GM18858 (cell line): ENCODE results near the gene LRRC59.

Experiments
- ATAC-seq: cut with Tn5 transposase; IDR thresholded peaks from one replicate; pipeline ENCODE4 v1.9.1; 2021; ENCODE audit not compliant: unreplicated experiment

Gene LRRC59

DNA sequence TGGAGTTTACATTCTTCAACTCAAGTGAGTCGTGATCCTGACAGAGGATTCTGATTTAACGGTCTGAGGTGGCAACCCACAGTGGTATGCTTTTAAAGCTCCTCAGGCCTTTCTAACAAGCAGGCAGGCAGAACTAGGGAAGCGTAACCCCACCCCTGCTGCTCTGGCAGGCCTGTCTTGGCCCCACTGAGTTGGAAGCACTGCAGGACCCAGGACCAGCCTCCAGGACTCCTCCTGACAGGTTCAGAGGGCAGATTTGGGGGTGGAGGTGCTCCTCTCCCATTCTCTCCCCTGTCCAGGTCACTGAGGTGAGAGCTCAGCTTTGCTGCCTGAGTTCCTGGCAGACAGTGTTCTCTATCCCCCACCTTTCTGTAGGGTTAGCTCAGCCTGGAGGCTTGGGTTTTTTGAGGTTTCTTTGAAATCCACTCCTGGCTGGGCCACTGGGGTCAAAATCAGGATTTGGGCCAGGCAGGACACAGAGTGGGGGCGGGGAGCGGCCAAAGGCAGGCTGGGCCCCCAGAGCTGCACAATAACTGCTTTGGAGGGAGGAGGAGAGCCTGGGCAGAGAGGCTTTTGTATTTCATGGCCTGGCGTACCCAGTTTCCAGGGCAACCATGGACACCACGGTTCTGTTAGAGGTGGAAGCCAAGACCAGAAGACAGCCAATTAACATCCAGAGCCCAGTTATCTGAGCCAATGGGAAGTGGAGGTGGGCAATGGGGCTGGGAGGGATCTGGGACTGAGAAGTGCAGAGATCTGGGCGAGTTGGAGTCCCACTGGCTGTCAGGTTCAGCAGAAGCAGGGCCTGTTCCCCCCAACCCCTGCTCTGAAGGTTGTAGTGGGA is 33.9 kb downstream of the LRRC59 start:
- no peak for ATAC-seq

DNA sequence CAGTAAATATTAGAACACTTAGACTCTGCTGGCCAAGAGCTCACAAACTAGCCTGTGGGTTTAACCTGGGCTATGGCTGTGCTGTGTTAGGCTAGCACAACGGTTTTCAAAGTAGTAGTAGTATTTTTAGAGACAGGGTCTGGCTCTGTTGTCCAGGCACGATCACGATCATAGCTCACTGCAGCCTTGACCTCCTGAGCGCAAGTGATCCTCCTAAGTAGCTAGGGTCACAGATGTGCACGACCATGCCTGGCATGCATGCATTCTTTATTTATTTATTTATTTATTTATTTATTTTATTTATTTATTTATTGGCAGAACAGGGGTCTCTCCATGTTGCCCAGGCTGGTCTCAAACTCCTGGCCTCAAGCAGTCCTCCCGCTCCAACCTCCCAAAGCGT is 34.7 kb downstream of the LRRC59 start:
- no peak for ATAC-seq

DNA sequence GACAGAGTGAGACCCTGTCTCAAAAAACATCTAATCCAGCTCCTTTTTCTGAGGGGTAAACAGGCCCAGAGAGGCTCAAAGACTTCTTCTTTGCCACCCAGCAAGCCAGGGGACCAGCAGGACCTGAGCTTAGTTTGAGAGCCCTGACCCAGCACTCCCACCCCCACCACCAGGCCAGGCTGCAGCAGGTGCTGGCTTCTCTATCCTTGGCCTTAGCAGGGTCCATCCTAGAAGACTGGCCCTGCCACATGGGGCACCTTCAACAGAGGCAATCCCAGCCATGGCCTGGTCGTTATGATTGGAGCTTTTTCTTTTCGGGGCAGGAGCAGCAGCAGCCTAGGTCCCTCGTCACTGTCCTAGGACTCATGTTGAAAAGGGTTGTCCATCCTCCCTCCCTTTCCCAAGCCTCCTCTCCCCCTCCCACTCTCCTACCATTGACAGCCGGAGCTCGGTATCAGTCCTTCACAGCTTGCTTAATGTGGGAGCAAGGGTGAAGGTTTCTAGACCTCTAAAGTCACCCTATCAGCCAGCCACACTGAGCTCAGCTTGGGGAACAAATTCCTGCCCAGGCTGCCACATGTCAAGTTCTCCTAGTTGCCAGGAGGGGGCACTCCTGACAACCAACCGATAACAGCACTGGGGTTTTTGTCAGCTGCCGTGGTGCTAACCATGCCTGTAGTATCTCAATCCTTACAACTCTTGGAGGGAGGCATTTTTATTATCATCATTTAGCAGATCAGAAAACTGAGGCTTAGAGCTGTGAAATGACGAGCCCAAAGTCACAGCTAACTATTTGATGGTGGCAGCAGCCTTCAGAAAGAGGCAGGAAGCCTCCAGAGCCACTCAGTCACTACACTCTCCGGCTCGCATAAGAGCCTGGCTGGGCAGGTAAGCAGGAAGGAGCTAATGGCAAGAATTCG is 35.5 kb downstream of the LRRC59 start:
- no peak for ATAC-seq

DNA sequence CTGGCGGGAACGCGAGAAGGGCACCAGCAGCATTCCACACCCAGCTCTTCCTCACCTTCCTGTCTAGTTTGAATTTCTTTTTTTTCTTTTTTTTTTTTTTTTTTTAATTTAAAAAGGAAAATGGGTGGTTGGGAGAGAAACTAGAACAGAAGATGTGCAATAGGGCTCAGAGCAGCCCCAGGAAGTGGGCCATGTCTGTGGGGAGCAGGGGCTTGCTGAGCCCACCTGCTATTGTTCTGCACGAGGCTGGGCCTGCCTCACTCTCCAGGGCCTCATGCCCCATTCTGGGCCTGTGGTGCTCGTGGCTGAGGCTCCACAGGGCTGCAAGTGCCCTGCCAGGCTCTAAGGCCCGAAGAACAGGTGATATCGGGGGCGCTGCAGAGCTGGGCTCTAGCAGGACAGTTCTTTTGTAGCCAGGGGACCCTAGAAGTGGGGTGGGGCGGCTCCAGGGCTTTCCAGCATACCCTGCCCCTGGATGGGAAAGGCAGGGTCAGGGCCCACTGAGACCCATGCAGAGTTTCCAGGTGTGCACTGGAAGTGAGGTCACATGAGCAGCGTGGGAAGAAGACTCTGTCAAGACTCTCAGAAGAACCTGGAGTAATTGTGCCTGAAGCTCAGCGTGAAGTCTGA is 36.7 kb downstream of the LRRC59 start:
- ATAC-seq = no peak

DNA sequence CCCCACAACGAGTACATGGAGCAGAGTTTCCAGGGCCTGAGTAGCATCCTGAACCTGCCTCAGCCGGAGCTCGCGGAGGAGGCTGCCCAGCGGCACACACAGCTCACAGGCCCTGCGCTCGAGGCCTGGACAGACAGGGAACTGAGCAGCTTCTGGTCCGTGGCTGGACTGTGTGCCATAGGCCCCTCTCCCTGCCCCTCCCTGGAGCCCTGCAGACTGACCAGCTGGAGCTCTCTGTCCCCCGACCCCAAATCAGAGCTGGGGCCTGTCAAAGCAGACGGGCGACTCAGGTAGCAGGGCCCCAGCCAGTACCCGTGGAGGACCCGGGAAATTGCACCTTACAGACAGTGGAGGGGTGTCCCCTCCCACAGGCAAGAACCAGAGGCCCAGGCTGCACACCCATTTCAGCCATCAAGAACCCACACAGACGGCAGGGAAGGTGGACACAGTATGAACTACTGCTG is 37.3 kb downstream of the LRRC59 start:
- no peak for ATAC-seq

DNA sequence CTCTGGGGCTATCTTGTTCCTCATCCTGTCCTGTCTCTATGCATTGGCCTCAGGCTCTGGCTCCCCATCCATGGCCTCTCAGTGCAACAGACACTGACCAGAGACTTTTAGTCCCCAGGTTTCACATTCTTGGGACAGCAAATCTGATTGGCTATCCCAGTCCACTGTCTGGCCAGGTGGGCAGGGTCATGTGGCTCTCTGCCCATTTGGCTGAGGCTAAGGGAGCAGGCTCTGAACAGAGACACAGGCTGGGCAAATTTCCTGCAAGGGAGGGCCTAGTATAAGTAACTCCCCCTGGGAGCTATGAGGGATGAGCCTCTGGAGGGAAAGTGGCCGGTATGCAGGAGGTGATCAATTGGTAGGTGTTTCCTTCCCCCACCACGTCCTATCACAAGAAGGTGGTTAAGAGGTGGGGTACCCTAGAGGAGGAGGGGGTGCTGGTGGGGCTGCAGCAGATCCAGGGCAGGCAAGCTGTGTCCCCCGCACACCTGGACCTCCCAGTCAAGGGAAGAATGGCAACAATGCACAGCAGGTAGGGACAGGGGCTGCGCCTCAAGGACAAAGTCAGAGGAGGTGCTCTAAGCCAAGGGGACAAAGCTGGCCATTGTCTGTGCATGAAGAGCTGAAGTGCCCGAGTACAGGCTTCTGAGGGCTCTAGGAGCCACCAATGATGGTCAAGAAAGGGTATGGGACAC is 38.2 kb downstream of the LRRC59 start:
- no peak for ATAC-seq

DNA sequence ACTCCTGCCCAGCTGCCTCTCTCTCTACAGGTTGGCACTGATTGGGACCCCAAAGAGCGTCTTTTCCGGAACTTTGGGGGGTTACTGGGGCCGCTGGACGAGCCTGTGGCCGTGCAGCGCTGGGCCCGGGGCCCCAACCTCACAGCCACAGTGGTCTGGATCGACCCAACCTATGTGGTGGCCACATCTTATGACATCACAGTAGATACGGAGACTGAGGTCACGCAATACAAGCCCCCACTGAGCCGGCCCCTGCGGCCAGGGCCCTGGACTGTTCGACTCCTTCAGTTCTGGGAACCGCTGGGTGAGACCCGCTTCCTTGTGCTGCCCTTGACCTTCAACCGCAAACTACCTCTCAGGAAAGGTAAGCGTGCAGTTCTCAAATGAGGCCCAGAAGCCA is 39.1 kb downstream of the LRRC59 start:
- no peak for ATAC-seq

DNA sequence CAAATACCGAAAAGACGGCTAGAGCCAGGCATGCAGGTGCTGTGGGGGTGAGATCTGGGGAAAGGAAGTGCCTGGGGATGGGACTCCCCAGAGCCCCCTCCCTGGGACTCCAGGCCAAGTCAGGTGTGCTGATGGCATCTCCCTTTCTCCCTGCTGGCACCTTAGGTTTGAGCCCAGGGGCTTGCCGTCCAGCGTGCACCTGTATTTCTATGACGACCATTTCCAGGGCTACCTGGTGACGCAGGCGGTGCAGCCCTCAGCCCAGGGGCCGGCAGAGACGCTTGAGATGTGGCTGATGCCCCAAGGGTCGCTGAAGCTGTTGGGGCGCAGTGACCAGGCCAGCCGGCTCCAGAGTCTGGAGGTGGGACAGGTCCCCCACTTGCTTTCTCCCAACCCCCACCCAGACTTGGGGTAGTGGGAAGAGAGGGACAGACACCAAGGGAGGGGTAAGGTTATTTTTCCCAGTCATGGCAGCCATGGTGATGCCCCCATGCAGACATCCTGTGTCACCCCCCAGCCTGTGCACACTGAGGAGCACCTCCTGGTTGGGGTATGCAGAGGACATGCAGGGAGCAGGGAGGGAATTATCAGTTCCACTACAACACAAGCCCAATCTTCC is 40.3 kb downstream of the LRRC59 start:
- no peak for ATAC-seq

DNA sequence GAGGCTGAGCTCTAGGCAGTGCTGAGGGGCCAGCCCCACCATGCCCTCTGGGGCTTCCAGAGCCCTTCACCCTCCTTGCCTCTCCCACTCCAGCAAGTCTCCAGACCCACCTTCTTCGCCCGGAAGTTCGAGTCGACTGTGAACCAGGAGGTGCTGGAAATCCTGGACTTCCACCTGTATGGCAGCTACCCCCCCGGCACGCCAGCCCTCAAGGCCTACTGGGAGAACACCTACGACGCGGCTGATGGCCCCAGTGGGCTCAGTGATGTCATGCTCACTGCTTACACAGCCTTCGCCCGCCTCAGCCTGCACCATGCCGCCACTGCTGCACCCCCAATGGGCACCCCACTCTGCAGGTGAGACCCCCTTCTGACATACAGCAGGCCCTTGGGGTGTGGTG is 40.9 kb downstream of the LRRC59 start:
- ATAC-seq = no peak

DNA sequence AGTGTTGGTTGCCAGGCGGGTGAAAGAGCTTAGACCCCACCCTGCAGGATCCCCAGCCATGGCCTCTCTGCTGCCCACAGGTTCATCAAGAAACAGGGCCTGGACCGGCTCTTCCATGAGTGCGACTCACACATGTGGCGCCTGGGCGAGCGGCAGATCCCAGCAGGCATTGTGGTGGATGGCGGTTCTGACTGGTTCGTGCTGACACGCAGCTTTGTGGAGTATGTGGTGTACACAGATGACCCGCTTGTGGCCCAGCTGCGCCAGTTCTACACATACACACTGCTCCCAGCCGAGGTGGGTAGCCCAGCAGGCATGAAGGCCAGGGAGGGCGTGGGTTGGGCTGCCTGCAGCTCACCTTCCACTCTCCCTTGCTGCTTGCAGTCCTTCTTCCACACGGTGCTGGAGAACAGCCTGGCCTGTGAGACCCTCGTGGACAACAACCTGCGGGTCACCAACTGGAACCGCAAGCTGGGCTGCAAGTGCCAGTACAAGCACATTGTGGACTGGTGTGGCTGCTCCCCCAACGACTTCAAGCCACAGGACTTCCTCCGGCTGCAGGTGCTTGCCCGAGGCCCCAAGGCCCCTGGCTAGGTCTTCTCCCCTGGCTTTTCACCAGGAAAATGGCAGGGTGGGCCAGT is 41.5 kb downstream of the LRRC59 start:
- ATAC-seq = no peak

DNA sequence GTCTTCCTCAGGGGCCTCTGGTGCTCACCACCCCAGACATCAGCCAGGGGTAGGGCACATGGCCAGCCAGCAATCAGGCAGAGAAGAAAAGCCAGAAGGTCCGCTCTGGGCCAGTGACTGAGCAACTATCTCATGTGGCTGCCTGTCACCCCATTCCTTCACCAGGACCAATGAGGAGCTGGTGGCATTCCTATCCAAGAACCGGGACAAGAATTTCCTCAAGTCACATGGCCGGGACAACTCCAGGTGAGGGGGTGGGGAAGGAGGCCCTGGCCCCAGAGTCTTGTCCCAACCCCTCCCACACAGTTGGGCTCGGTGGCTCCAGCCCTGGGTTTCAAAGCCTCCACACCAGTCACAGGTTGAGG is 42.0 kb downstream of the LRRC59 start:
- ATAC-seq = no peak

DNA sequence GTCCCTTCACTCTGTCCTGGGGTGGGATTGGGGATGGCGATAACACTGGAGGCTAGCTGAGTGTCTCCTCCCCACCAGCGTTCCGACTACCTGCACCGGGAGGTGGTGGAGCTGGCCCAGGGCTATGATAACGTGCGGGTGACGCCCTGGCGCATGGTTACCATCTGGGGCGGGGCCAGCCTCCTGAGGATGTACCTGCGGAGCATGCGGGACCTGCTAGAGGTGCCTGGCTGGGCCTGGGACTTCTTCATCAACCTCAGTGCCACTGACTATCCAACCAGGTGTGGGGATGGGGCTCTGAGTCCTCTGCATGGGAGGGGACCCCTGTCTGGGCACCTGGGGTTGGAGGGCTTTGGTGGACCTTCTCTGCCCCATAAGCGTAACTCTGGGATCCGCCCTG is 42.5 kb downstream of the LRRC59 start:
- no peak for ATAC-seq

DNA sequence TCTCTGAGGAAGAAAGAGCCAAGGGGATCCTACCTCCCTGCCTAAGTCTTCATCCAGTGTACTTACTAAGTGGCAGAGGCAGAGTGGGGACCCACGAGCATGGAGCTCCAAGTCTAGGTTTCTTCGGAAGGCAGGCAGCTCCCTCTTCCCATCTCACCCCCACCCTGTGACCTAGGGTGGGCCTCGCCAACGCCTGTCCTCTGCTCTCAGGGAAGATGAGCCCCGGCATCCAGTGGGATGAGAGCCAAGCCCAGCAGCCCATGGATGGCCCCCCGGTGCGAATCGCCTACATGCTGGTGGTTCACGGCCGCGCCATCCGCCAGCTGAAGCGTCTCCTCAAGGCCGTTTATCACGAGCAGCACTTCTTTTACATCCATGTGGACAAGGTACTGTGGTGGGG is 43.1 kb downstream of the LRRC59 start:
- no peak for ATAC-seq

DNA sequence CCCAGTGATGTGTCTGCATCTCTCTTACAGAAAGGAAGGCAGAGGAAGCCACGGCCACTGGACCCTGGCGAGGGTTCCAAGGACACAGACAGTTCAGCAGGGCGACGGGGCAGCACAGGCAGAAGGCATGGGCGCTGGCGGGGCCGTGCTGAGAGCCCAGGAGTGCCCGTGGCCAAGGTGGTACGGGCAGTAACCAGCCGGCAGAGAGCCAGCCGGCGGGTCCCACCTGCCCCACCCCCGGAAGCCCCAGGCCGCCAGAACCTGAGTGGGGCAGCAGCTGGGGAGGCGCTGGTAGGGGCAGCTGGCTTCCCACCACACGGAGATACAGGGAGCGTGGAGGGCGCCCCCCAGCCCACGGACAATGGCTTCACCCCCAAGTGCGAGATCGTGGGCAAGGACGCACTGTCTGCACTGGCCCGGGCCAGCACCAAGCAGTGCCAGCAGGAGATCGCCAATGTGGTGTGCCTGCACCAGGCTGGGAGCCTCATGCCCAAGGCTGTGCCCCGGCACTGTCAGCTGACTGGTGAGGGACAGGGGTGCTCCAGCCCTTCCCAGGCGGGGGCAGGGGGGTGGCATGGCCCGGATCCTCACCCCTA is 43.6 kb downstream of the LRRC59 start:
- no peak for ATAC-seq

DNA sequence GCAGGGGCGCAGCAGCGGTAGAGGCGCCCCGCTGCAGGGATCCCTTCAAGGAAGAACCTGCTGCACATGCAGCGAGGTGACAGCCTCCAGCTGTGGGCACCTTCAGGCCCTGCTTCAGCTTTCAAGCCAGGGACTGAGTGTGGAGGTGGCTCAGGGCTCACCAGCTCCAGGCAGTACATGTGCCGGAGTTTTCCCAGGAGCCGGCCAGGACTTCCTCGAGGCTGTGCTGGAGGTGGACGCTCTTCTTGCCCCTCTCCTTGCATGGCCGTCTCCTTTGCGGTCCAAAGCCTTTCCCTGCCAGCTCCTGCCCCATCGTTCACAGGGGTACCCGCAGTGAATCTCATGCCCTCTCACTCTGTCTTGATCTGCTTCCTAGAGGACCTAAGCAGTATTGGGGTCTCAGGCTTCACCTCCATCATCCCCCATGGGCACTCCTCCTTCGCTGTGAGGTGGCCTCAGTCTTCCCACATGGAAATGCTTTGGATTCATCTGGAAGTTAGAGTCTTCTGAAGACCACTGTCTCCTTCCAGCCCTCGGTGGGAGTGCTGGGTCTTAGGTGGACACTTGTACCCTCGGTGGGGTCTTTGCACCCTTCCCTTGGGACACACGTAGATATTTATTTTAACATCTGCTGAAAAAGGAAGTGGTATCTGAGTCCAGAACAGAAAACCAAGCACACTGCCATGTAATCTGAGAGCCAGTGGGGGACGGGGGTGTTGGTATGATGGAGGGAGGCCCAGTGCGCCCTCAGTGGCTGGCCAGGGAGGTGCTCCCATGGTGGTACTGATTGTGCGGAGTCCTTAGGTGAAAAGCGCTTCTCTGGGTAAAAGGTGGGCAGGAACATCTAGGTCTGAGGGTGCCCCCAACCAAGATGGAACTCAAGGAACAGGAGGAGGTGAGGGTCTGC is 44.4 kb downstream of the LRRC59 start:
- ATAC-seq = no peak

DNA sequence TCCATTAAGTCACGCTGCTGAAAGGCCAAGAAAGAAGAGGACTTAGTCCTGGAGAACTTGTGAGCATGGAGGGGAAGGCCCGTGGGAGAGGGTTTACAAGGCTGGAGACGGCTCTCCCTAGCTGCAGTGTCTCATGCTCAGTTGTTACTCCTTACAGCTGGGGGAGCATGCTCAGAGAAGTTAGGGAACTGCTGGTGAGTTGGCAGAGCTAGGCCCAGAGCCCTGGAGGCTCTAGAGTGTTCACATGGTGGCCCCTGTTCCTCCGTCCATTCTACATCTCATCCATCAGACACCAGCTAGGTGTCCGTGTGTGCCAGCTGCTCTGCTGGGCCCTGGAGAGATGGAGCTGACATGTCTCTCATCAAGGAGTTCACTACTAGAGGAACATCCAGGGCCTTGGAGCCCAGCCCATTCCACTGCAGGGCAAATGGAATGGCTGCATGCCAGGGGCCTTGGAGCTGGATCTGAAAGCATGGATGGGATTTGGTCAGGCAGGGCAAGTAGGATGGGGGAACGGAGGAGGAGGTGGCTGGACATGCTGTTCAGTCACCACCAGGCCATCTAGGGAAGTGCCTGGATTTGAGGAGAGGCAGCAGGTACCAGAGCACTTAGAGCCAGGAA is 45.1 kb downstream of the LRRC59 start:
- ATAC-seq = no peak

DNA sequence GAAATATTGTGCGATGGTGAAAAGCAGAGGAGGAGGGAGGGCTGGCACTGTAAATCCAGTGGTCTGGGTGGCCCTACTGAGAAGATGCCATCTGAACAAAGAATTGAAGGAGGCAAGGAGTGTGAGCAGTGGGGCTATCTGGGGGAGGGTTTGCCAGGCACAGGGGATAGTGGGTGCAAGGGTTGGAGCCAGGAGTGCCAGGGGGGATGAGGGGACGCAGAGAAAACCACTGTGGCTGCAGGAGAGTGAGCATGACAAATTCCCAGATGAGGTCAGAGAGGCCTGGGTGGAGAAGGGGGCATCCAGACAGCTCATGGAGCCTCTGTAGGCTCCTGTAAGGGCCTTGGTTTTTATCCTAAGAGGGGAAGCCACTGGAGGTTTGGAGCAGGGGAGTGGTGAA is 46.6 kb downstream of the LRRC59 start:
- no peak for ATAC-seq

DNA sequence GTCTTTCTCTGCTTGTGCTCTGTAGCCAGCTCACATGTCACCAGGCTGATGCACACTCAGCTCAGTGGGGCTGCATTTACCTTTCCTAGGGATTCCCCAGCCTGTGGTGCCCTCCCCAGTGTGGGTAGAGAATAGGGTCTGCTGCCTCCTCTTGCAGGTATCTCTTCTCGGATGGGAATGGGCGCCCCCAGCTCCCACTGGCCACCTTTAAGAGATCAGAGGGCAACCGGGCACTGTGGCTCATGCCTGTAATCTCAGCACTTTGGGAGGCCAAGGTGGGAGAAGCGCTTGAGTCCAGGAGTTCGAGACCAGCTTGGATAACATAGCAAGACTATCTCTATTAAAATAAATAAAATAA is 48.1 kb downstream of the LRRC59 start:
- ATAC-seq = no peak
